Mammary epithelial cell (primary cell): ENCODE results near the gene C3orf18.

ENCODE experiments used
- EZH2 ChIP-seq: IDR thresholded peaks from 2 replicates; pipeline ENCODE4 v1.6.1; 2012; ENCODE audit warnings: low read length, inconsistent platforms, borderline replicate concordance
- TF ChIP-seq, protein P1 (sequence below), 2 donors: IDR thresholded peaks in 1 of 2; conservative IDR thresholded peaks in 1 of 2; 2 replicates each; pipeline ENCODE4 v1.5.1; 2011 to 2012; ENCODE audit warnings: inconsistent platforms in 2 of 2, low read length in 2 of 2, mild to moderate bottlenecking in 2 of 2, control low read depth in 1 of 2, low read depth in 1 of 2; ENCODE audit not compliant: insufficient read depth in 1 of 2; ENCODE audit errors: extremely low read depth in 1 of 2

- TF ChIP-seq, protein P1, sequence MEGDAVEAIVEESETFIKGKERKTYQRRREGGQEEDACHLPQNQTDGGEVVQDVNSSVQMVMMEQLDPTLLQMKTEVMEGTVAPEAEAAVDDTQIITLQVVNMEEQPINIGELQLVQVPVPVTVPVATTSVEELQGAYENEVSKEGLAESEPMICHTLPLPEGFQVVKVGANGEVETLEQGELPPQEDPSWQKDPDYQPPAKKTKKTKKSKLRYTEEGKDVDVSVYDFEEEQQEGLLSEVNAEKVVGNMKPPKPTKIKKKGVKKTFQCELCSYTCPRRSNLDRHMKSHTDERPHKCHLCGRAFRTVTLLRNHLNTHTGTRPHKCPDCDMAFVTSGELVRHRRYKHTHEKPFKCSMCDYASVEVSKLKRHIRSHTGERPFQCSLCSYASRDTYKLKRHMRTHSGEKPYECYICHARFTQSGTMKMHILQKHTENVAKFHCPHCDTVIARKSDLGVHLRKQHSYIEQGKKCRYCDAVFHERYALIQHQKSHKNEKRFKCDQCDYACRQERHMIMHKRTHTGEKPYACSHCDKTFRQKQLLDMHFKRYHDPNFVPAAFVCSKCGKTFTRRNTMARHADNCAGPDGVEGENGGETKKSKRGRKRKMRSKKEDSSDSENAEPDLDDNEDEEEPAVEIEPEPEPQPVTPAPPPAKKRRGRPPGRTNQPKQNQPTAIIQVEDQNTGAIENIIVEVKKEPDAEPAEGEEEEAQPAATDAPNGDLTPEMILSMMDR (conservative IDR thresholded peaks at IDR 0.05 in 1 of 2, IDR thresholded peaks at IDR 0.05 in 1 of 2; ENCODE audit: extremely low read depth in 1 of 2, insufficient read depth in 1 of 2, low read depth in 1 of 2, low read length in 2 of 2): no peak
- no peak for TF ChIP-seq EZH2
Observed at GRCh38 chr3:50609071-50609762, 41.7 kb upstream of the C3orf18 start.
